GM19372 (cell line): ENCODE data around the gene FSHR.

Experiments used
- ATAC-seq: cut with Tn5 transposase; IDR thresholded peaks from one replicate; pipeline ENCODE4 v1.9.1; 2021; ENCODE audit warnings: mild to moderate bottlenecking, low read depth, moderate library complexity; ENCODE audit not compliant: unreplicated experiment

The FSHR gene, protein sequence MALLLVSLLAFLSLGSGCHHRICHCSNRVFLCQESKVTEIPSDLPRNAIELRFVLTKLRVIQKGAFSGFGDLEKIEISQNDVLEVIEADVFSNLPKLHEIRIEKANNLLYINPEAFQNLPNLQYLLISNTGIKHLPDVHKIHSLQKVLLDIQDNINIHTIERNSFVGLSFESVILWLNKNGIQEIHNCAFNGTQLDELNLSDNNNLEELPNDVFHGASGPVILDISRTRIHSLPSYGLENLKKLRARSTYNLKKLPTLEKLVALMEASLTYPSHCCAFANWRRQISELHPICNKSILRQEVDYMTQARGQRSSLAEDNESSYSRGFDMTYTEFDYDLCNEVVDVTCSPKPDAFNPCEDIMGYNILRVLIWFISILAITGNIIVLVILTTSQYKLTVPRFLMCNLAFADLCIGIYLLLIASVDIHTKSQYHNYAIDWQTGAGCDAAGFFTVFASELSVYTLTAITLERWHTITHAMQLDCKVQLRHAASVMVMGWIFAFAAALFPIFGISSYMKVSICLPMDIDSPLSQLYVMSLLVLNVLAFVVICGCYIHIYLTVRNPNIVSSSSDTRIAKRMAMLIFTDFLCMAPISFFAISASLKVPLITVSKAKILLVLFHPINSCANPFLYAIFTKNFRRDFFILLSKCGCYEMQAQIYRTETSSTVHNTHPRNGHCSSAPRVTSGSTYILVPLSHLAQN

DNA sequence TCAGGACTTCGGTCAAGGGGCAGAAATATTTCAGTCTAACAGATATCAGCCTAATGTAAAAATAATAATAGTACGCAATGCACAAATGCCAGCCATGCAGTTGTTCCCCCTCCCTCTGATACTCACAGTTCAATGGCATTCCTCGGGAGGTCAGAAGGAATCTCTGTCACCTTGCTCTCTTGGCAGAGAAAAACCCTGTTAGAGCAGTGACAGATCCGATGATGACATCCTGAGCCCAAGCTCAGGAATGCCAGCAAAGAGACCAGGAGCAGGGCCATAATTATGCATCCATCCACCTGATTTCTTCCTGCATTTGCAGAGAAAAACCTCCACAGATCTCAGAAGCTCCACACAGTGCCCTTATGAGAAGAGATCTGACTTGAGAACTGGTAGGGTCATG is at the start of gene FSHR:
FSHR (minus strand) TSS at position 376 of the 400 bp plus-strand sequence; CDS start at position 278, 98 bp downstream.
- ATAC-seq: no peak

DNA sequence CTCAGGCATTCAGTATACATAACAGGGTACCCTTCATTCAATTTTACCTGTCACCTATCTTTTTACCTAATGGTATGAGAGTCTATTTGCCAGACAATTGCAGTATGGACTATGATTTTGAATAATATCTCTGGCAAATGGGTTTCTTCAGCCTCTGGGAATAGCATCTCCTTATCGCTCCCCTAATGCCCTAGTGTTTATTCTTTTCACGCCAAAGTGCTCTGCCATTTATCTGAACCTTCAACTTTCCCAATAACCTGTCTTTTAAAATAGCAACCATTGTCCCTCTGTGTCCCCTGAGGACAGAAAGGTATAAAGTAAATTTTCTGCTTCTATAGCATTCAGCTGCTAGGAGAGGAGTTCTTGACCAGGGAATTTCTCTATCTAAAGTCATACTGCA is 45.0 kb upstream of the FSHR start:
- no peak for ATAC-seq

DNA sequence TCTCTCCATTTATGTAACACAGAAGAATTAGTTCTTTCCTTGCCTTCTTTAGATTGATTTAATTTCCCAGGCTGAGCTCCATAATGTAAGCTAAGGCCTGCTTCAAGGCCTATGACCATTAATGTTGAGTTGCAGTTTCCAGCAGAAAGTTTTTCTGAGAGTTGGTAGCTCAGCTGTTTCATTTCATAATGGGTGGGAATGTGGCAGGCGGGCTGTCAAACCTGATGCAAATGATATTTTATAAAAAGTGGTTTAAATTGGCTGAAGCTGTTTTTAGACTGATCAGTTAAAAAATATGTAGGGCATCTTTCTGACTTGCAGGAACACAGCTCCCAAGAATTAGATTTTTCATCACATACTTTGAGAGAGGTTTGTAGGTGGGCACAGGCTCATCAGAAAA is 40.4 kb upstream of the FSHR start:
- ATAC-seq: no peak

DNA sequence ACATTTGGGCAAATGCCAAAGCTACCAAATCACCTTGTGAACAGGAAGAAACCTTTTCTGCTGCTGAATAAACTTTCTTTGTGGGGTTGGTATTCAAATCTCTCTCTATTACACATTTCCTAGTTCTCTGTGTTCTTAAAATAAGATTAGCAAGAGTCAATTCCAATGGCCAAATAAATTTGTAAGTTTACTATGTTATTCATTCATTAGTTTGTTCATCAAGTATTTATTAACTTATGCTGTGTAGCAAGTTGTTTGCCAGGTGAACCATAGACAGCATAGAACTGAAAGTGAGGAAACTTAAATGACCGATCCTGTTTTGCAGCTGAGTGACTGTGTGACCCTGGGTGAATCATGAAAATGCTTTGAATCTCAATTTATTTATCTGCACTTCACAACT is 37.7 kb upstream of the FSHR start:
- ATAC-seq: no peak

DNA sequence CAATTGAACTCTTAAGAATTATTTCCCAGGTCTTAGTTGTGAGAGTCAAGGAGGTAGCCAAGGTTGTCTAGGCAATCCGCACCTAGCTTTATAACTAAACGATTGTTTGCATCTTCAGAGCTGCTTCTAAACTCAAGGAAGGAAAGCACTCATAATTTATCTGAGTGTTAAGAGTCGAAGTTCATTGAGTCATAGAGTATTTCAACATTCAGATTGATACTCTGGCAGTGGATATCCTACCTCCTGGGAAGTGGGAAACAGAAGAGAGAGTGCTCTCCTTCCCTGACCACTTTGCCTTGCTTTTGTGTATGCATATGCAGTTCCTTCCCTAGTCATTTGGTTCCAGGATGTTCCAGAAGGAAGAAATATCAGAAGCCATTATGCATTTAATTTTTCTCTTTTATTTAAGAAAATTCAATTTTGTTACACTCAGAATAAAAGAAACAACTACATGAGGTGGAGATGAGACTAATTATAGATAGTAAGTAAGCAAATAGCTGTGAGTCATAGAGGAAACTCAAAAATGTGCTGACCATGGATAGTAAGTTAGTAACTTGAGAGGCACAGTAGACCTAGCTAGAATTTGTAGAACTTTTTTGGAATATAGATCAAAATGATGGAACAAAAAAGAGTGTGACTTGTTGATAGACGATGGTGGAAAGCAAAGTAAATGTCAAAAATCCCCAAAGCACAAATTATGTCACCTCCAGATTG is 35.4 kb upstream of the FSHR start:
- ATAC-seq: no peak

- ATAC-seq: no peak
Measured at GRCh38 chr2:49186050-49186648, 31.8 kb upstream of the FSHR start.

GRCh38 chr2:49178656-49179055 is 24.3 kb upstream of the FSHR start:
- no peak for ATAC-seq

DNA sequence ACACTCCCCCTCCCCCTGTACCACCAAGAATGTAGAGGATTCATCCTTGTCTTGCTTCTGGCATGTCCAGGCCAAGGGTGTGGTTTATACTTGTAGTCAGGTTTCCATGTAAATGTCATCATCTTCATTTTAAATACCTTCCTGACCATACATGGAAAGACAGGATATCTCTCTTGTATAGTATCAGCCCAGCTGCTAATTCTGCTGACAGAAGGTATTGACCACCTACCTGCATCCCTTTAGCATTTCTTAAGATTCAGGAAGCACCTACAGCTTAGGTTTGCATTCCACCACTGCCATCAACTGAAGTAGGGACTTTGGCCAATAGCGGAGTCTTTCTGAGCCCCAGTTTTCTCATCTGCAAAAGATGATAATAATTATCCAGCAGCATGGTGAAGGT is 22.9 kb upstream of the FSHR start:
- ATAC-seq: no peak

GRCh38 chr2:49175831-49176230 is 21.5 kb upstream of the FSHR start:
- no peak for ATAC-seq

GRCh38 chr2:49174750-49175149 is 20.4 kb upstream of the FSHR start:
- ATAC-seq: no peak

- ATAC-seq: no peak
Measured at GRCh38 chr2:49167131-49167530, 12.8 kb upstream of the FSHR start.

DNA sequence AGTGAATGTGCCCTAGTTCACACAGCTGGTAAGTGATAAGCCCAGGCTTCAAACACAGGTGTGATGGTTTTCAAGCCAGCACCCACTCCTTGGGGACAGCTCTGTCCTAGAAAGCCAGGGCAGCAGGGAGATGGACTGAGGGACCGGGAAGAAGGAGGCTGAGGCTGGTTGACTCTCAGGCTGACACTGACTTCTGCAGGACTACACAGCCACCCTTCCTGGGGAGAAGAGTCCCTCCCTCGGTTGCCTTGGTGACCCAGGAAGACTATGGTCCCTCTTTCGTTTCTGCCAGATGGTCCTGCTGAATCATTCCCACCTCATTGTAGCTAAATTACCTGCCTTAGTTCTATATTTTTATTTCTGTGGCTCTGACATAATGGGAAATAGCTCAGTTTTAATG is 11.3 kb upstream of the FSHR start:
- ATAC-seq: no peak

DNA sequence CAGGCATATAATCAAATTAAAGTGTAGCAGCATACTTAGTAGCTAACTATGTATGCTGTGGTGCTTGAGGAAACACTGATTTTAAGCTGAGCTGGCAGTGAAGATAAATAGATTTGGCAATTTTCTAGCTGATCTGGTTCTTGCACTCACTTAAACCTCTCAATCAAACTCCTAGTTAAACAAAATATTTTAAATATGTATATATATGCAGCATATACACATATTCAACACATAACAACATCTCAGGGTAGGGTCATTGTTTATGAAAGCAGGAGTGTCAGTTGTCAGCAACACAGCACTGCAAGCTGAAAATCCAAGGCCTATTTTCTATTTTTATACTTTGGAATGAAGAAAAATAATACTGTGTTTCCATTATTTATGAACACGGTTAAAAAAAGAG is 10.4 kb upstream of the FSHR start:
- ATAC-seq: no peak

DNA sequence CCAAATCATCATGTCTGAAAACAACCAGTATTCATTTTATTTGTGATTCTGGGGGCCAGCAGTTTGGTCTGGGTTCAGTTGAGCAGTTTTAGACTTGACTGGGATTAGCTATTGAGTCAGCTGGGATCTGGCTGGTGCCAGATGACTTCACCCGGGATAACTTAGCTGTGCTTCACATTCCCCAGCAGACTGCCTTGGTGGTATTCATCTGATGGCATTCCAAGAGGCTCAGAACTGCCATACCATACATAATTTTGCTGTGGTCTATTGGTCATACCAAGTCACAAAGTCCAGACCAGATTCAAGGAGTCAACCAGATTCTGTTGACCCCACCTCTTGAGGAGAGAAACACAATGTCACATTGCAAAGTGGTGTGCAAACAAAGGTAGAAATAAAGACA is 7.8 kb upstream of the FSHR start:
- ATAC-seq: no peak

- no peak for ATAC-seq
Measured at GRCh38 chr2:49154891-49155290, 576 bp upstream of the FSHR start.

- no peak for ATAC-seq
Measured at GRCh38 chr2:49153252-49153651, 1.1 kb downstream of the FSHR start.

DNA sequence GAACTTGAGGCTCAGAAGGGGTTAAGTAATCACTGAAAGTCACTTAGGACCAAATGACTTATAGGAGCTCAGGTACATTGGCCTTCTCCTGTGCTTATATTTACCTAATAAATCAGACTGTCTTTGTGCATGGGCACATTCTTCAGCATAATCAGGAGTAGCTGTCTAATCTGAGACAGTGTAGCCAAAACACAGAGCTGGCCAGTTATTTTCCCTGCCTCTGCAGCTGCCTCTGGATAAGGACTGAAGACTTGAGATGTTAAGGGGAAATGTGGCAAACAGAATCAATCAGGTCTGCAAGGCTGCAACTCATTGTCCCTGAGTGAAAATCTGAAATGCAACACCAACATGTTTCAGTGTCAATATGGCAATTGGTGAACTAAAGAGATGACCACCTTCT is 1.5 kb downstream of the FSHR start:
- ATAC-seq: no peak

DNA sequence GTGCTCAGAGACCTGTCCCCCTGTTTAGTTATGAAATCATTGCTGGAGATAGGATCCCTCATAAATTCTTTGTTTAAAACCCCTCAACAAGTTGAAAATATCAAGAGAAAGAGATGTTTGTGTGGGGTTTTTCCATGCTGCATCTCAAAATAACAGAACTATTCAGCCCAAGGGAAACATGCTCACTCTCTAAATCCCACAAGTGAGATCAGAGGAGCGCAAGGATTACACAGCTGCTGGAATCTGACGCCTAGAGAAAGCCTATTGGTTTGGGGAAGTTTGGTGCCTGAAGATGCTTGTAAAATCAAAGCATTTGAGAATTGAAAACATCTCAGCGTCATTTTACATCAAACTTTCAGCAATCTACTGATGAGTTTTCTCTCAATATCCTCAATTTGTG is 7.9 kb downstream of the FSHR start:
- no peak for ATAC-seq

DNA sequence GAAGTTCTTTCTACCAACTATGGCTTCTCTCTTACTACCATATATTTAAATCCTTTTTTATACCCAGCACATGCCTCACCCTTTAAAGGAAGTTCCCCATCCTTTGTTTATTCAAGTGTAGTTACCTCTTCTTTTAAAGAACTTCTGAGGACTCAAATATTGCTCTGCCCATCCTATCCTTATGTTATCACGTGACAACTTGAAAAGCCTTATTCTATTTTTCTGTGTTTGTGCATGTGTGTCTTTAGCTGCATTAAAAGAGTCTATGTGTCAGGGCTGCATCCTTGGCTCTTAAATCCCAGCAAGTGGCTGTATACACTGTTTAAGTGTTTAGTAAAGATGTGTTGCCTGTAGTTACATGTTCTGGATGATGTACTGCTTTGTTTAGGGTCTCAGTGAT is 22.5 kb downstream of the FSHR start:
- no peak for ATAC-seq

DNA sequence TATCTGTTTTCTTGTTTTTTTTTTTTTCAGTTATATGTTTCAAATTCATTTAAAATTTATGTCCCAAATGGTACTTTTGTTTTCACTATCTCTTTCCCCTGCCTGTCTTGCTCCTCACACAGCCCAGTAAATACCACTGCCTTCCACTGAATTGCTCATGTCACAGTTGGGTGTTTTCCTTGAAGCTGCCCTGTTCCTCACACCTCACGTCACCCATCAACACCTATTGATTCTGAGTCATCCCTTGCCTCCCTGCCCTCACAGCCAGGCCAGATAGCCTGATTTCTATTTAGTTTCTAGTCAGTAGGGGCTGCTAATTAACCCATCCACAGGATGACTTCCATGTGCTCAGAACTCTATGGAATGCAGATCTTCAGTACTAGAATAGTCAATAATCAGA is 25.3 kb downstream of the FSHR start:
- peak; percentile 65 for ATAC-seq

DNA sequence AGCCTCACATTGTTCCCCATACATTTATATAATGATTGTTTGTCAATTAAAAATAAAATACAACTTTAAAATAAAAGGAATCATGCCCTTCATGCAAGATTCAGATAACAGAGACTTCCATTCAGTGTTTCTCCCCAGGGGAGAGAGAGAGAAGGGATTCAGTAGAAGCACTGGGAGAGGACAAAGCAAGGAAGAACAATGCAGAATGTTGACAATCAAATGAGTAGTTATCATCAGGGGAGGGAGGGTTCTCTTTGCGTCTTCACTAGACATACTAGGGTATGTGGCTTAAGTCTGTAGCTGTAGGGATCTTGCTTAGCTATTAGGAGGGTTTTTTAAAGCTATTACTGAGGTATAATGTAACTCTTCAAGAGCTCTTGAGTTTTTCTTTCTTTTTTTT is 30.7 kb downstream of the FSHR start:
- ATAC-seq: no peak
